HepG2 (cell line): ENCODE results near the gene RGL1. TPM values are rescaled to one million over a fixed set of nuclear protein-coding genes. Genes with fewer than 3 reads are reported as not detected.

ENCODE experiments used
- ATAC-seq: fragments of 200-7000 bp; cut with Tn5 transposase; 3 replicates; pipeline ENCODE4 v1.9.1; 2020; ENCODE audit warnings: mild to moderate bottlenecking, moderate library complexity
- BruUV-seq: library from RNA; stranded (reverse); fragments of 400-500 nt; replicated peaks from 2 replicates; lab custom pipeline; 2021; lab: Mats Ljungman, UMichigan
- CTCF ChIA-PET: fragments of 300-600 bp; formaldehyde crosslinking; extraction: SDS; loops from one replicate; lab custom pipeline; 2021; ENCODE audit warnings: low total read pairs, inconsistent platforms, low intra/inter-chr PET ratio; lab: Yijun Ruan, JAX
- POLR2A ChIA-PET: fragments of 350-600 bp; sonication (Branson Sonifier 250); formaldehyde crosslinking; loops from one replicate; lab custom pipeline; 2020; ENCODE audit warnings: antibody characterized with exemption, inconsistent platforms; lab: Yijun Ruan, JAX
- DNase-seq: peaks from one replicate; pipeline ENCODE4 v3.0.0-alpha.2; 2015; ENCODE audit warnings: low spot score
- FAIRE-seq: peaks from 3 replicates; lab custom pipeline; 2011; peaks lifted over from hg19 to GRCh38; lab: Jason Lieb, UNC
- H2AFZ ChIP-seq: one replicate; pipeline ENCODE4 v1.6.1; 2011; ENCODE audit warnings: low read length, inconsistent platforms
- H3K27ac ChIP-seq: fragments of 300-600 bp; 3 replicates; pipeline ENCODE4 v1.8.0; 2011; ENCODE audit warnings: mixed run types, mild to moderate bottlenecking, mixed read lengths, low read length, inconsistent platforms; ENCODE audit not compliant: insufficient read depth; ENCODE audit errors: extremely low read length
- H3K27me3 ChIP-seq, 2 experiments: fragments of 200-600 bp in 1 of 2; 2 replicates in 1 of 2; 3 replicates in 1 of 2; pipeline versions ENCODE4 v1.6.0 to v1.8.0; 2011; ENCODE audit warnings: low read length in 2 of 2, mild to moderate bottlenecking in 2 of 2, moderate library complexity in 2 of 2, inconsistent platforms in 1 of 2; ENCODE audit not compliant: insufficient read depth in 2 of 2, control insufficient read depth in 1 of 2
- H3K36me3 ChIP-seq, 2 experiments: fragments of 200-600 bp in 1 of 2; replicated peaks in 1 of 2; 2 replicates in 1 of 2; 3 replicates in 1 of 2; pipeline versions ENCODE4 v1.5.1 to v1.8.0; 2011; ENCODE audit warnings: low read length in 2 of 2, inconsistent platforms in 1 of 2; ENCODE audit not compliant: insufficient read depth in 2 of 2, control insufficient read depth in 1 of 2
- H3K4me1 ChIP-seq: 2 replicates; pipeline ENCODE4 v1.5.1; 2012; ENCODE audit warnings: low read length, inconsistent platforms; ENCODE audit not compliant: insufficient read depth
- H3K4me2 ChIP-seq: 2 replicates; pipeline ENCODE4 v1.6.0; 2011; ENCODE audit warnings: low read depth, low read length, inconsistent platforms
- H3K4me3 ChIP-seq, 3 experiments: fragments of 200-600 bp in 1 of 3; sonication (generic), shearing (Covaris generic) in 1 of 3; replicated peaks in 1 of 3; 2 replicates each; pipeline ENCODE4 v1.5.1; 2011 to 2016; ENCODE audit warnings: low read length in 3 of 3, inconsistent platforms in 2 of 3, low read depth in 2 of 3, mild to moderate bottlenecking in 2 of 3, control low read depth in 1 of 3, mixed read lengths in 1 of 3; ENCODE audit not compliant: insufficient read depth in 1 of 3
- H3K79me2 ChIP-seq: one replicate; pipeline ENCODE4 v1.6.1; 2011; ENCODE audit warnings: low read length, inconsistent platforms; ENCODE audit not compliant: insufficient read depth
- H3K9ac ChIP-seq: 2 replicates; pipeline ENCODE4 v1.6.0; 2011; ENCODE audit warnings: mild to moderate bottlenecking, low read depth, low read length, inconsistent platforms; ENCODE audit not compliant: insufficient read depth
- H3K9me3 ChIP-seq: 2 replicates; pipeline ENCODE4 v1.5.1; 2012; ENCODE audit warnings: mild to moderate bottlenecking, low read length
- H4K20me1 ChIP-seq: 2 replicates; pipeline ENCODE4 v1.6.0; 2011; ENCODE audit warnings: inconsistent platforms, mild to moderate bottlenecking, low read length, moderate library complexity; ENCODE audit not compliant: insufficient read depth
- ATM ChIP-seq: fragments of 450-650 bp; IDR thresholded peaks from 2 replicates; pipeline ENCODE4 v1.7.1; 2017; ENCODE audit warnings: mild to moderate bottlenecking, borderline replicate concordance
- GABPA ChIP-seq, 2 experiments: IDR thresholded peaks; 2 replicates each; pipeline ENCODE4 v1.6.1; 2011 to 2016; ENCODE audit warnings: low read depth in 2 of 2, low read length in 1 of 2, missing biosample characterization in 1 of 2, missing genetic modification characterization in 1 of 2
- MAZ ChIP-seq, 2 experiments: sonication (generic) in 1 of 2; formaldehyde crosslinking in 1 of 2; IDR thresholded peaks; 2 replicates each; pipeline versions ENCODE4 v1.5.0 to v1.6.1; 2012 to 2020; ENCODE audit warnings: low read depth in 2 of 2, mild to moderate bottlenecking in 2 of 2, borderline replicate concordance in 1 of 2, improper control_type of control experiment in 1 of 2, low read length in 1 of 2, missing genetic modification reagents in 1 of 2, moderate library complexity in 1 of 2
- NR2C2 ChIP-seq: sonication (generic); formaldehyde crosslinking; IDR thresholded peaks from 2 replicates; pipeline ENCODE4 v1.4.0; 2020; ENCODE audit warnings: missing genetic modification reagents, mild to moderate bottlenecking, moderate library complexity, borderline replicate concordance
- PITX1 ChIP-seq: sonication (generic); formaldehyde crosslinking; IDR thresholded peaks from 2 replicates; pipeline ENCODE4 v1.5.1; 2020; ENCODE audit warnings: mild to moderate bottlenecking, missing genetic modification reagents
- ZBTB1 ChIP-seq: sonication (generic); formaldehyde crosslinking; IDR thresholded peaks from 2 replicates; pipeline ENCODE4 v1.4.0; 2020; ENCODE audit warnings: missing genetic modification reagents, borderline replicate concordance
- ZNF251 ChIP-seq: sonication (generic); formaldehyde crosslinking; IDR thresholded peaks from 2 replicates; pipeline ENCODE4 v1.9.0; 2021; ENCODE audit warnings: mild to moderate bottlenecking, missing genetic modification reagents
- ZNF530 ChIP-seq: sonication (generic); formaldehyde crosslinking; IDR thresholded peaks from 2 replicates; pipeline ENCODE4 v1.5.0; 2020; ENCODE audit warnings: low read depth, mild to moderate bottlenecking, missing genetic modification reagents
- ZNF572 ChIP-seq: sonication (generic); formaldehyde crosslinking; IDR thresholded peaks from 2 replicates; pipeline ENCODE4 v1.5.1; 2020; ENCODE audit warnings: mild to moderate bottlenecking, missing genetic modification reagents
- WGBS: methylation state at CpG from one replicate; pipeline ENCODE4 v1.1.6; 2017; ENCODE audit warnings: low lambda C conversion rate; 5-methylcytosine and 5-hydroxymethylcytosine counted together
- in situ Hi-C: cut with HindIII; loops from 2 replicates; pipeline ENCODE4 v1.10.0; 2017; ENCODE audit warnings: low pct_unique_long_range_greater_than_20kb; ENCODE audit not compliant: extremely low pct_ligation_motif_present
- intact Hi-C: fragments of 100-400 bp; cut with micrococcal nuclease; formaldehyde crosslinking; loops from one replicate; pipeline ENCODE4 v1.10.0; 2022; ENCODE audit not compliant: unreplicated experiment
- polyA plus RNA-seq, 8 experiments: library from polyadenylated mRNA; depleted of rRNA in 3 of 8; stranded (reverse) in 7 of 8; unstranded in 1 of 8; fragments of >200 nt; fragmentation: Illumina TruSeq in 4 of 8; extraction: Trizol in 4 of 8; gene quantifications; 2 replicates each; pipeline versions ENCODE4 v1.2.1 to v1.2.3, GENCODE V29; 2011 to 2016; ENCODE audit warnings: low read depth in 4 of 8, missing spikeins in 1 of 8, mixed read lengths in 1 of 8; ENCODE audit not compliant: insufficient read depth in 1 of 8
- total RNA-seq, 5 experiments: library from RNA; depleted of rRNA; stranded (reverse); fragments of >200 nt; fragmentation: Illumina TruSeq; extraction: Trizol; gene quantifications; 2 replicates each; pipeline ENCODE4 v1.2.3, GENCODE V29; 2016; ENCODE audit warnings: low read depth in 1 of 5
- TF ChIP-seq, protein P1 (sequence below): sonication (generic); formaldehyde crosslinking; IDR thresholded peaks from 2 replicates; pipeline ENCODE4 v1.5.1; 2020; ENCODE audit warnings: mild to moderate bottlenecking, missing genetic modification reagents, borderline replicate concordance
- TF ChIP-seq, protein P2 (sequence below): sonication (generic); formaldehyde crosslinking; IDR thresholded peaks from 2 replicates; pipeline ENCODE4 v1.4.0; 2020; ENCODE audit warnings: missing genetic modification reagents, borderline replicate concordance

RGL1 gene
- total and polyA plus RNA-seq, 2 of the 13 experiments (the other 11 are each of a cell fraction or from before 2014, with no cell fraction given) = 3.5 to 4.7 TPM

DNA sequence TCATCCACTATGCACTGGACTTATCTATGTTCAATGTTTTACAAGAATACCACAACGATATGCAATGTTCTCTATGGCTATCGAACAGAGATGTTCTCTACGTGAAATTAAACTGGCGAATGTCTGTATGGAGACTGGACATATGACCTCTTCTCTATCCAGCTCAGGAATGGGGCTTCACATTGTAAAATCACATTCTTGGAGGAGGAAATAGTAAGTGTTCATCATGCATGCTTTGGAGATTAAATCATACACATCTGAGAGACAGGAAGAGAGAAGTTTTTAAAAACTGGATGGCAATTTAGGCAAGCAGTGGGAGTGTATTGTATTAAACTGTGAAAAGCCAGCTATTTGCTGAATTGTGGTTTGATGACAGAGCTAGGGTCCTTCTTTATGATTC, 47.9 kb upstream of the RGL1 start:
- no peak overlapping the region for H3K4me2 ChIP-seq
- TF ChIP-seq PITX1 (no peak), ZNF251 (CRISPR knock-in tag) (no peak), ZBTB1 (CRISPR knock-in tag) (no peak), ZNF572 (CRISPR knock-in tag) (no peak)
- TF ChIP-seq, protein P1, sequence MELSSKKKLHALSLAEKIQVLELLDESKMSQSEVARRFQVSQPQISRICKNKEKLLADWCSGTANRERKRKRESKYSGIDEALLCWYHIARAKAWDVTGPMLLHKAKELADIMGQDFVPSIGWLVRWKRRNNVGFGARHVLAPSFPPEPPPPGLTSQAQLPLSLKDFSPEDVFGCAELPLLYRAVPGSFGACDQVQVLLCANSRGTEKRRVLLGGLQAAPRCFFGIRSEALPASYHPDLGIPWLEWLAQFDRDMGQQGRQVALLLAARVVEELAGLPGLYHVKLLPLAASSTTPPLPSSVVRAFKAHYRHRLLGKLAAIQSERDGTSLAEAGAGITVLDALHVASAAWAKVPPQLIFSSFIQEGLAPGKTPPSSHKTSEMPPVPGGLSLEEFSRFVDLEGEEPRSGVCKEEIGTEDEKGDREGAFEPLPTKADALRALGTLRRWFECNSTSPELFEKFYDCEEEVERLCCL (CRISPR knock-in tag) = no peak
- no peak for FAIRE-seq
- in situ Hi-C loops (no loop called here), intact Hi-C loops (no loop called here)
- no peak overlapping the region for H3K9ac ChIP-seq
- no peaks in the 10 kb centered on the region for H3K79me2 ChIP-seq
- H3K27me3 ChIP-seq = no peaks in the 10 kb centered on the region
- ATAC-seq = no peak
- 77% methylated on average over 4 of the region's 4 CpGs for WGBS
- no peak overlapping the region for H3K4me3 ChIP-seq
- ChIA-PET POLR2A (no interaction called here), CTCF (no interaction called here)
- peaks cover 4% of the 10 kb centered on the region; the same call in 1 of the 2 replicates for H3K4me1 ChIP-seq
- no peak overlapping the region for H2AFZ ChIP-seq
- no peak overlapping the region for H3K27ac ChIP-seq
- no peak for DNase-seq
- no peaks in the 10 kb centered on the region for H3K9me3 ChIP-seq
- H3K36me3 ChIP-seq = no peaks in the 10 kb centered on the region
- BruUV-seq = no TSS peak
- H4K20me1 ChIP-seq = no peaks in the 10 kb centered on the region

DNA sequence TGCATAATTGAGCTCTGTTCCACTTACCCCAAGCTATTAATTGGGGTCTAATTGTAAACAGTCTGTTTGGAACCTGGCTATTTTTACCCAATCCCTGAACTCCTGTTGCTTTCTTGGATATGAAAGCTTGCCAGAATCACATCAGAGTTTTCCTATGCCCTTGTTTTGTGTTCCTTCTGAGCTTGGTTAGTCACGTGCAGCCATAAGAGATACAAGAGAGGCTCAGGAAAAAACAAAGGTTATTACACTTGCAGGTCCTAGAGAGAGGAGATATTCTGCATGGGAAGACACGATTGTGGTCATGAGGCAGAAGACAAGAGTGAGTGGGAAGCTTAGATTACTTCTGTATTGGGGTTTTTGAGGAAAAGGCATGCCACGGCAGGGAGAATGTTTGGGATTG, 46.0 kb upstream of the RGL1 start:
- no peaks in the 10 kb centered on the region for H3K79me2 ChIP-seq
- 85% methylated on average over 3 of the region's 3 CpGs for WGBS
- no peak overlapping the region for H3K27ac ChIP-seq
- H3K36me3 ChIP-seq = no peaks in the 10 kb centered on the region
- no peak overlapping the region for H3K4me3 ChIP-seq
- no peaks in the 10 kb centered on the region for H4K20me1 ChIP-seq
- ChIA-PET CTCF (no interaction called here), POLR2A (no interaction called here)
- no peaks in the 10 kb centered on the region for H3K27me3 ChIP-seq
- H3K9me3 ChIP-seq = no peaks in the 10 kb centered on the region
- in situ Hi-C loops (no loop called here), intact Hi-C loops (no loop called here)
- ATAC-seq (no peak), FAIRE-seq (no peak), DNase-seq (no peak)
- BruUV-seq = no TSS peak
- H3K4me2 ChIP-seq = no peak overlapping the region
- no peak overlapping the region for H2AFZ ChIP-seq
- H3K4me1 ChIP-seq = no peaks in the 10 kb centered on the region
- H3K9ac ChIP-seq = no peak overlapping the region
- TF ChIP-seq MAZ (IDR thresholded peaks at IDR 0.05; ENCODE audit: borderline replicate concordance, low read depth, low read length) (no peak), MAZ (CRISPR knock-in tag; IDR thresholded peaks at IDR 0.05; ENCODE audit: low read depth) (no peak), NR2C2 (CRISPR knock-in tag) (no peak), ATM (no peak), GABPA (IDR thresholded peaks at IDR 0.05; ENCODE audit: low read depth, low read length) (no peak), GABPA (CRISPR knock-in tag; IDR thresholded peaks at IDR 0.05; ENCODE audit: low read depth) (no peak), ZNF530 (CRISPR knock-in tag) (no peak)
- TF ChIP-seq, protein P2, sequence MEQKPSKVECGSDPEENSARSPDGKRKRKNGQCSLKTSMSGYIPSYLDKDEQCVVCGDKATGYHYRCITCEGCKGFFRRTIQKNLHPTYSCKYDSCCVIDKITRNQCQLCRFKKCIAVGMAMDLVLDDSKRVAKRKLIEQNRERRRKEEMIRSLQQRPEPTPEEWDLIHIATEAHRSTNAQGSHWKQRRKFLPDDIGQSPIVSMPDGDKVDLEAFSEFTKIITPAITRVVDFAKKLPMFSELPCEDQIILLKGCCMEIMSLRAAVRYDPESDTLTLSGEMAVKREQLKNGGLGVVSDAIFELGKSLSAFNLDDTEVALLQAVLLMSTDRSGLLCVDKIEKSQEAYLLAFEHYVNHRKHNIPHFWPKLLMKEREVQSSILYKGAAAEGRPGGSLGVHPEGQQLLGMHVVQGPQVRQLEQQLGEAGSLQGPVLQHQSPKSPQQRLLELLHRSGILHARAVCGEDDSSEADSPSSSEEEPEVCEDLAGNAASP = no peak
